HepG2 (cell line): ENCODE measurements around the gene CADM4. TPM values are rescaled to one million over a fixed set of nuclear protein-coding genes. Genes with fewer than 3 reads are reported as not detected.

ENCODE experiments used
- ATAC-seq: fragments of 200-7000 bp; cut with Tn5 transposase; 3 replicates; pipeline ENCODE4 v1.9.1; 2020; ENCODE audit warnings: mild to moderate bottlenecking, moderate library complexity
- Bru-seq: library from RNA; stranded (reverse); fragments of 400-500 nt; gene quantifications from one replicate; lab custom pipeline; 2021; lab: Mats Ljungman, UMichigan
- BruChase-seq, 2 experiments: library from RNA; stranded (reverse); fragments of 400-500 nt; gene quantifications; one replicate each; lab custom pipeline; 2021; lab: Mats Ljungman, UMichigan
- BruUV-seq: library from RNA; stranded (reverse); fragments of 400-500 nt; replicated peaks from 2 replicates; lab custom pipeline; 2021; lab: Mats Ljungman, UMichigan
- CTCF ChIA-PET: fragments of 300-600 bp; formaldehyde crosslinking; extraction: SDS; loops from one replicate; lab custom pipeline; 2021; ENCODE audit warnings: low total read pairs, inconsistent platforms, low intra/inter-chr PET ratio; lab: Yijun Ruan, JAX
- POLR2A ChIA-PET: fragments of 350-600 bp; sonication (Branson Sonifier 250); formaldehyde crosslinking; loops from one replicate; lab custom pipeline; 2020; ENCODE audit warnings: antibody characterized with exemption, inconsistent platforms; lab: Yijun Ruan, JAX
- DNase-seq: peaks from one replicate; pipeline ENCODE4 v3.0.0-alpha.2; 2015; ENCODE audit warnings: low spot score
- FAIRE-seq: peaks from 3 replicates; lab custom pipeline; 2011; peaks lifted over from hg19 to GRCh38; lab: Jason Lieb, UNC
- H2AFZ ChIP-seq: one replicate; pipeline ENCODE4 v1.6.1; 2011; ENCODE audit warnings: low read length, inconsistent platforms
- H3K27ac ChIP-seq: fragments of 300-600 bp; 3 replicates; pipeline ENCODE4 v1.8.0; 2011; ENCODE audit warnings: mixed run types, mild to moderate bottlenecking, mixed read lengths, low read length, inconsistent platforms; ENCODE audit not compliant: insufficient read depth; ENCODE audit errors: extremely low read length
- H3K27me3 ChIP-seq, 2 experiments: fragments of 200-600 bp in 1 of 2; 2 replicates in 1 of 2; 3 replicates in 1 of 2; pipeline versions ENCODE4 v1.6.0 to v1.8.0; 2011; ENCODE audit warnings: low read length in 2 of 2, mild to moderate bottlenecking in 2 of 2, moderate library complexity in 2 of 2, inconsistent platforms in 1 of 2; ENCODE audit not compliant: insufficient read depth in 2 of 2, control insufficient read depth in 1 of 2
- H3K36me3 ChIP-seq, 2 experiments: fragments of 200-600 bp in 1 of 2; replicated peaks in 1 of 2; 2 replicates in 1 of 2; 3 replicates in 1 of 2; pipeline versions ENCODE4 v1.5.1 to v1.8.0; 2011; ENCODE audit warnings: low read length in 2 of 2, inconsistent platforms in 1 of 2; ENCODE audit not compliant: insufficient read depth in 2 of 2, control insufficient read depth in 1 of 2
- H3K4me1 ChIP-seq: 2 replicates; pipeline ENCODE4 v1.5.1; 2012; ENCODE audit warnings: low read length, inconsistent platforms; ENCODE audit not compliant: insufficient read depth
- H3K4me2 ChIP-seq: 2 replicates; pipeline ENCODE4 v1.6.0; 2011; ENCODE audit warnings: low read depth, low read length, inconsistent platforms
- H3K4me3 ChIP-seq, 3 experiments: fragments of 200-600 bp in 1 of 3; sonication (generic), shearing (Covaris generic) in 1 of 3; replicated peaks in 1 of 3; 2 replicates each; pipeline ENCODE4 v1.5.1; 2011 to 2016; ENCODE audit warnings: low read length in 3 of 3, inconsistent platforms in 2 of 3, low read depth in 2 of 3, mild to moderate bottlenecking in 2 of 3, control low read depth in 1 of 3, mixed read lengths in 1 of 3; ENCODE audit not compliant: insufficient read depth in 1 of 3
- H3K79me2 ChIP-seq: one replicate; pipeline ENCODE4 v1.6.1; 2011; ENCODE audit warnings: low read length, inconsistent platforms; ENCODE audit not compliant: insufficient read depth
- H3K9ac ChIP-seq: 2 replicates; pipeline ENCODE4 v1.6.0; 2011; ENCODE audit warnings: mild to moderate bottlenecking, low read depth, low read length, inconsistent platforms; ENCODE audit not compliant: insufficient read depth
- H3K9me3 ChIP-seq: 2 replicates; pipeline ENCODE4 v1.5.1; 2012; ENCODE audit warnings: mild to moderate bottlenecking, low read length
- H4K20me1 ChIP-seq: 2 replicates; pipeline ENCODE4 v1.6.0; 2011; ENCODE audit warnings: inconsistent platforms, mild to moderate bottlenecking, low read length, moderate library complexity; ENCODE audit not compliant: insufficient read depth
- CHD4 ChIP-seq: fragments of 200-600 bp; sonication (generic); IDR thresholded peaks from 2 replicates; pipeline ENCODE4 v1.7.0; 2017; ENCODE audit warnings: mild to moderate bottlenecking, low read length, borderline replicate concordance
- CREBL2 ChIP-seq: sonication (generic); formaldehyde crosslinking; IDR thresholded peaks from 2 replicates; pipeline ENCODE4 v1.8.1; 2023; ENCODE audit warnings: missing genetic modification reagents, mild to moderate bottlenecking, borderline replicate concordance
- EEA1 ChIP-seq: sonication (generic); formaldehyde crosslinking; IDR thresholded peaks from 2 replicates; pipeline ENCODE4 v1.5.1; 2020; ENCODE audit warnings: mild to moderate bottlenecking, missing genetic modification reagents, borderline replicate concordance
- NR2F2 ChIP-seq: IDR thresholded peaks from 2 replicates; pipeline ENCODE4 v1.6.1; 2012; ENCODE audit warnings: low read depth, inconsistent platforms, borderline replicate concordance
- PHF8 ChIP-seq: sonication (generic); formaldehyde crosslinking; IDR thresholded peaks from 2 replicates; pipeline ENCODE4 v1.5.0; 2020; ENCODE audit warnings: missing genetic modification reagents
- PLRG1 ChIP-seq: fragments of 450-650 bp; conservative IDR thresholded peaks from 2 replicates; pipeline ENCODE4 v1.6.1; 2016
- SPEN ChIP-seq: sonication (generic); formaldehyde crosslinking; IDR thresholded peaks from 2 replicates; pipeline ENCODE4 v1.5.1; 2020; ENCODE audit warnings: low read depth, mild to moderate bottlenecking, missing genetic modification reagents
- TFDP1 ChIP-seq: IDR thresholded peaks from 2 replicates; pipeline ENCODE4 v1.6.1; 2016; ENCODE audit warnings: missing compliant biosample characterization, missing genetic modification reagents, borderline replicate concordance
- THAP9 ChIP-seq: sonication (generic); formaldehyde crosslinking; IDR thresholded peaks from 2 replicates; pipeline ENCODE4; 2020; ENCODE audit warnings: missing genetic modification reagents, mild to moderate bottlenecking, borderline replicate concordance
- ZNF329 ChIP-seq: sonication (generic); formaldehyde crosslinking; IDR thresholded peaks from 2 replicates; pipeline ENCODE4 v1.9.0; 2021; ENCODE audit warnings: low read depth, mild to moderate bottlenecking, missing genetic modification reagents
- ZNF749 ChIP-seq: sonication (generic); formaldehyde crosslinking; IDR thresholded peaks from 2 replicates; pipeline ENCODE4 v1.8.0; 2022; ENCODE audit warnings: mild to moderate bottlenecking, missing genetic modification reagents, moderate library complexity, borderline replicate concordance
- ZSCAN29 ChIP-seq: sonication (generic); formaldehyde crosslinking; conservative IDR thresholded peaks from 2 replicates; pipeline ENCODE4 v1.4.0; 2020; ENCODE audit warnings: mild to moderate bottlenecking, missing genetic modification reagents
- WGBS: methylation state at CpG from one replicate; pipeline ENCODE4 v1.1.6; 2017; ENCODE audit warnings: low lambda C conversion rate; 5-methylcytosine and 5-hydroxymethylcytosine counted together
- in situ Hi-C: cut with HindIII; loops from 2 replicates; pipeline ENCODE4 v1.10.0; 2017; ENCODE audit warnings: low pct_unique_long_range_greater_than_20kb; ENCODE audit not compliant: extremely low pct_ligation_motif_present
- intact Hi-C: fragments of 100-400 bp; cut with micrococcal nuclease; formaldehyde crosslinking; loops from one replicate; pipeline ENCODE4 v1.10.0; 2022; ENCODE audit not compliant: unreplicated experiment
- long read RNA-seq, 2 experiments: library from RNA in 1 of 2; library from polyadenylated mRNA in 1 of 2; stranded (forward) in 1 of 2; unstranded in 1 of 2; transcript quantifications; one replicate each; pipeline ENCODE4 v2.0.0, GENCODE V29; 2019 to 2022
- polyA minus RNA-seq, 3 experiments: library from RNA; depleted of rRNA, polyadenylated mRNA; stranded (reverse); fragments of >200 nt; gene quantifications; 2 replicates each; pipeline ENCODE4 v1.2.3, GENCODE V29; 2011; ENCODE audit warnings: low replicate concordance in 1 of 3
- polyA plus RNA-seq, 8 experiments: library from polyadenylated mRNA; depleted of rRNA in 3 of 8; stranded (reverse) in 7 of 8; unstranded in 1 of 8; fragments of >200 nt; fragmentation: Illumina TruSeq in 4 of 8; extraction: Trizol in 4 of 8; gene quantifications; 2 replicates each; pipeline versions ENCODE4 v1.2.1 to v1.2.3, GENCODE V29; 2011 to 2016; ENCODE audit warnings: low read depth in 4 of 8, missing spikeins in 1 of 8, mixed read lengths in 1 of 8; ENCODE audit not compliant: insufficient read depth in 1 of 8
- total RNA-seq, 5 experiments: library from RNA; depleted of rRNA; stranded (reverse); fragments of >200 nt; fragmentation: Illumina TruSeq; extraction: Trizol; gene quantifications; 2 replicates each; pipeline ENCODE4 v1.2.3, GENCODE V29; 2016; ENCODE audit warnings: low read depth in 1 of 5

Gene CADM4
- total RNA-seq (2016; rRNA removed; fragmentation: Illumina TruSeq; extraction: Trizol) (6.4 and 16.0 TPM in 2 replicates), polyA plus RNA-seq (2011; rRNA removed) (8.5 and 15.4 TPM in 2 replicates), polyA minus RNA-seq (2011; rRNA and poly(A)+ RNA removed; ENCODE audit: low replicate concordance) (1.1 and 12.4 TPM in 2 replicates), Bru-seq, nascent RNA (percentile 54 among the genes with signal in this experiment), BruChase-seq, experiment 1, labeled RNA remaining after a 6-hour chase (percentile 58 among the genes with signal in this experiment), BruChase-seq, experiment 2, labeled RNA remaining after a 2-hour chase (percentile 51 among the genes with signal in this experiment)
- total RNA-seq (2016; cell fraction: cytosol; rRNA removed; fragmentation: Illumina TruSeq; extraction: Trizol; ENCODE audit: low read depth), result 1.9 and 2.0 TPM in 2 replicates
- total RNA-seq (2016; cell fraction: insoluble cytoplasmic fraction; rRNA removed; fragmentation: Illumina TruSeq; extraction: Trizol), result 6.2 and 15.7 TPM in 2 replicates
- total RNA-seq (2016; cell fraction: membrane; rRNA removed; fragmentation: Illumina TruSeq; extraction: Trizol), result 6.3 and 6.6 TPM in 2 replicates
- total RNA-seq (2016; cell fraction: nucleus; rRNA removed; fragmentation: Illumina TruSeq; extraction: Trizol), result 13.7 and 16.1 TPM in 2 replicates
- polyA plus RNA-seq (2011; cell fraction: cytosol; rRNA removed), result 10.7 and 11.5 TPM in 2 replicates
- polyA plus RNA-seq (2011; cell fraction: nucleus; rRNA removed), result 8.7 and 11.0 TPM in 2 replicates
- 14.2 and 19.2 TPM in 2 replicates for polyA plus RNA-seq (2012)
- polyA plus RNA-seq (2016; cell fraction: cytosol; fragmentation: Illumina TruSeq; extraction: Trizol; ENCODE audit: low read depth), result 3.1 and 3.4 TPM in 2 replicates
- 7.9 and 9.3 TPM in 2 replicates for polyA plus RNA-seq (2016; cell fraction: insoluble cytoplasmic fraction; fragmentation: Illumina TruSeq; extraction: Trizol; ENCODE audit: low read depth)
- polyA plus RNA-seq (2016; cell fraction: membrane; fragmentation: Illumina TruSeq; extraction: Trizol; ENCODE audit: low read depth), result 6.8 and 7.0 TPM in 2 replicates
- polyA plus RNA-seq (2016; cell fraction: nucleus; fragmentation: Illumina TruSeq; extraction: Trizol; ENCODE audit: insufficient read depth, low read depth), result 32.5 and 32.9 TPM in 2 replicates
- polyA minus RNA-seq (2011; cell fraction: cytosol; rRNA and poly(A)+ RNA removed), result 5.0 and 7.8 TPM in 2 replicates
- polyA minus RNA-seq (2011; cell fraction: nucleus; rRNA and poly(A)+ RNA removed), result 4.0 and 5.5 TPM in 2 replicates
- long read RNA-seq, experiment 1, partial matches to known transcripts, result 0 of 3 reads
- long read RNA-seq, experiment 1, other reads (novel, unspliced or antisense), result 3 of 3 reads
- long read RNA-seq, experiment 2, transcript CADM4-201 (9 exons, 2,178 nt), result major isoform, 26 of 76 reads
- long read RNA-seq, experiment 2, partial matches to known transcripts, result 20 of 76 reads
- long read RNA-seq, experiment 2, other reads (novel, unspliced or antisense), result 30 of 76 reads

GRCh38 chr19:43639519-43640423, at the start of gene CADM4:
Gene CADM4 (minus strand): TSS chr19:43639850. CDS start chr19:43639790, 60 bp downstream.
- Histone ChIP-seq H4K20me1 (no peaks in the 10 kb centered on the region), H3K9ac (peak within 1 kb of the TSS; percentile 70), H2AFZ (no peak within 1 kb of the TSS), H3K27ac (no peak within 1 kb of the TSS), H3K79me2 (no peaks in the 10 kb centered on the region), H3K4me3 (peak within 1 kb of the TSS; percentile 68 to 84 (median 83)), H3K36me3 (no peaks in the 10 kb centered on the region), H3K4me2 (peak within 1 kb of the TSS; percentile 93), H3K27me3 (no peaks in the 10 kb centered on the region), H3K9me3 (no peaks in the 10 kb centered on the region), H3K4me1 (peaks cover 50% of the 10 kb centered on the region)
- DNase-seq (no peak), FAIRE-seq (no peak), ATAC-seq (peak; percentile 35)
- WGBS, result 2% methylated on average over 44 of the region's 110 CpGs
- POLR2A ChIA-PET, result no interaction called here
- BruUV-seq, result no TSS peak
- in situ Hi-C loops, result no loop called here
- CTCF ChIA-PET, result no interaction called here
- intact Hi-C loops, result no loop called here
- TF ChIP-seq PLRG1 (no peak), NR2F2 (no peak), THAP9 (no peak; the same call in 1 of the 2 replicates), TFDP1 (CRISPR knock-in tag) (peak; percentile 66; the same call in 1 of the 2 replicates), CHD4 (no peak), CREBL2 (CRISPR knock-in tag) (peak; percentile 72; the same call in 1 of the 2 replicates), SPEN (CRISPR knock-in tag) (0 out of 2 replicates have a peak, but pooled peaks have one; percentile 24), ZSCAN29 (CRISPR knock-in tag) (no peak), EEA1 (CRISPR knock-in tag) (peak; percentile 95), ZNF329 (CRISPR knock-in tag) (no peak), PHF8 (CRISPR knock-in tag) (0 out of 2 replicates have a peak, but pooled peaks have one; percentile 17), ZNF749 (CRISPR knock-in tag) (no peak)
